Fibroblast of lung (primary cell): ENCODE measurements around the gene ADORA1.

Experiments
- CTCF ChIP-seq, 2 donors: IDR thresholded peaks in 1 of 2; conservative IDR thresholded peaks in 1 of 2; 1 replicate in 1 of 2; 2 replicates in 1 of 2; pipeline ENCODE4 v1.5.1; 2011 to 2012; ENCODE audit warnings: low read length in 2 of 2, control low read depth in 1 of 2, inconsistent platforms in 1 of 2, low read depth in 1 of 2, mild to moderate bottlenecking in 1 of 2
- EZH2 ChIP-seq: IDR thresholded peaks from 2 replicates; pipeline ENCODE4 v1.5.1; 2012; ENCODE audit warnings: low read length, control low read depth, mild to moderate bottlenecking; ENCODE audit errors: missing control alignments

- TF ChIP-seq CTCF (conservative IDR thresholded peaks at IDR 0.05 in 1 of 2, IDR thresholded peaks at IDR 0.05 in 1 of 2; ENCODE audit: low read depth in 1 of 2, low read length in 2 of 2) = no peak
- no peak for TF ChIP-seq EZH2
Observed at GRCh38 chr1:203167026-203167912, 39.7 kb downstream of the ADORA1 start.
